Measurements from ENCODE around the gene COL6A3. TPM values are rescaled to one million over a fixed set of nuclear protein-coding genes. Genes with fewer than 3 reads are reported as not detected.

The COL6A3 gene
- polyA plus RNA-seq, 1 donor (not counting 4 experiments of a cell fraction or from before 2014, with no cell fraction given) = not detected

DNA sequence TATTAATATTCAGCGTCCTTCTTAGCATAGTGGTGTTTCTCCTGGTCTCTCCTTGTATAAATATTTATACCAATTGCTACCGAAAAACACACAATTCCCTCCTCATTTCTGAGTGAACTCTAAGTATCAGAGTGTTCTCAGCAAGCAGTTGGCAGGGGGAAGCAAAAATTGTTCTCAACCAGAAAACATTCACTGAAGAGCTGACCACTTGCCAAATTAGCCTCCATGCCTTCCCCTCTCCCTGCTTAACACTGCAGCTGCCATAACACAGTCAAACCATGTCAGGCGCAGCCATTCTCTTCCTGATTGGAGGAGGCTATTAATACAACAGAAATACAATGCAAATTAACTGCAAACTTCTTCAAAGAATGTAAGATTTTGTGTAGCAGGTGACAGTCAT lies 105.0 kb downstream of the COL6A3 start:
- no peak overlapping the region for H3K27ac ChIP-seq (ENCODE audit: control insufficient read depth, insufficient read depth, low read length)
- no peak overlapping the region for H2AFZ ChIP-seq (ENCODE audit: control insufficient read depth, low read length)
- no peaks in the 10 kb centered on the region for H4K20me1 ChIP-seq (ENCODE audit: control insufficient read depth, extremely low read depth, insufficient read depth, low read length)
- no peak overlapping the region for H3K4me3 ChIP-seq (ENCODE audit: control insufficient read depth in 2 of 3, extremely low read depth in 1 of 3, insufficient read depth in 2 of 3, low read depth in 1 of 3, low read length in 3 of 3)
- DNase-seq (ENCODE audit: low read depth, low spot score) = no peak
- TF ChIP-seq CTCF (optimal IDR thresholded peaks at IDR 0.05 in 1 of 3, IDR thresholded peaks at IDR 0.05 in 1 of 3, conservative IDR thresholded peaks at IDR 0.05 in 1 of 3; ENCODE audit: extremely low read depth in 1 of 3, insufficient read depth in 2 of 3, low read length in 3 of 3) (no peak), EZH2 (IDR thresholded peaks at IDR 0.05; ENCODE audit: low read length) (no peak)
- no peaks in the 10 kb centered on the region for H3K9me3 ChIP-seq (ENCODE audit: control insufficient read depth, low read depth, low read length)
- H3K4me2 ChIP-seq (ENCODE audit: control insufficient read depth, extremely low read depth, insufficient read depth, low read depth, low read length) = no peak overlapping the region
- H3K4me1 ChIP-seq (ENCODE audit: control insufficient read depth, extremely low read depth, insufficient read depth, low read length) = peaks cover 19% of the 10 kb centered on the region
- H3K79me2 ChIP-seq (ENCODE audit: control insufficient read depth, insufficient read depth, low read length) = no peaks in the 10 kb centered on the region
- H3K27me3 ChIP-seq (ENCODE audit: control insufficient read depth, extremely low read depth, insufficient read depth, low read length) = no peaks in the 10 kb centered on the region
- dilution Hi-C loops (cut with MboI; ENCODE audit: extremely low pct_ligation_motif_present, low sequenced_read_pairs) = no loop called here
- no peak for FAIRE-seq
- no peaks in the 10 kb centered on the region for H3K36me3 ChIP-seq (ENCODE audit: control insufficient read depth in 2 of 2, extremely low read depth in 1 of 2, insufficient read depth in 2 of 2, low read length in 2 of 2)
- no peaks in the 10 kb centered on the region for H3K9me1 ChIP-seq (ENCODE audit: control insufficient read depth, extremely low read depth, insufficient read depth, low read length)
- no peak overlapping the region for H3K9ac ChIP-seq (ENCODE audit: control insufficient read depth, extremely low read depth, insufficient read depth, low read length)

DNA sequence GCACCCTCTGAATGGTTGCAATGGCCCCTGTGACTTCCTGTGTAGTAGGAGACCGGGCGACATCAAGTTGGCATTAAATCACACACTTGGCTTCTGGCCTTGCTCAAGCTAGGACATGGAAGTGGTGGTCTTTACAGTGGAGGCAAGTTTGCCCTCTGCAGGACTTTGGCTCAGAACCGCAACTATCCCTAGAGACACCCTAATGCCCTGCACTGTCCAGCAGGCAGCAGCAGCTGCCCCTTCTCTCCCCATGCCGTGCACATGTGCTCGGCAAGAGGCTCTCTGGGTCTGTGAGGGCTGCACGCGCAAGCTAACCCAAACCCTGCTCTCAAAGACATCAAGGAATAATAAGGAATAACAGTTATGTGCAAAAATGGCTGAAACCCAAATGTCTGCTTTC lies 106.5 kb downstream of the COL6A3 start:
- no peaks in the 10 kb centered on the region for H3K27me3 ChIP-seq (ENCODE audit: control insufficient read depth, extremely low read depth, insufficient read depth, low read length)
- H3K27ac ChIP-seq (ENCODE audit: control insufficient read depth, insufficient read depth, low read length) = no peak overlapping the region
- H3K9me3 ChIP-seq (ENCODE audit: control insufficient read depth, low read depth, low read length) = no peaks in the 10 kb centered on the region
- no peak overlapping the region for H3K9ac ChIP-seq (ENCODE audit: control insufficient read depth, extremely low read depth, insufficient read depth, low read length)
- no peak for FAIRE-seq
- dilution Hi-C loops (cut with MboI; ENCODE audit: extremely low pct_ligation_motif_present, low sequenced_read_pairs) = no loop called here
- H3K79me2 ChIP-seq (ENCODE audit: control insufficient read depth, insufficient read depth, low read length) = no peaks in the 10 kb centered on the region
- no peaks in the 10 kb centered on the region for H3K9me1 ChIP-seq (ENCODE audit: control insufficient read depth, extremely low read depth, insufficient read depth, low read length)
- H3K4me1 ChIP-seq (ENCODE audit: control insufficient read depth, extremely low read depth, insufficient read depth, low read length) = peaks cover 19% of the 10 kb centered on the region
- H2AFZ ChIP-seq (ENCODE audit: control insufficient read depth, low read length) = no peak overlapping the region
- no peak for DNase-seq (ENCODE audit: low read depth, low spot score)
- no peaks in the 10 kb centered on the region for H3K36me3 ChIP-seq (ENCODE audit: control insufficient read depth in 2 of 2, extremely low read depth in 1 of 2, insufficient read depth in 2 of 2, low read length in 2 of 2)
- no peak for TF ChIP-seq EZH2 (IDR thresholded peaks at IDR 0.05; ENCODE audit: low read length)
- no peak for TF ChIP-seq CTCF (optimal IDR thresholded peaks at IDR 0.05 in 1 of 3, IDR thresholded peaks at IDR 0.05 in 1 of 3, conservative IDR thresholded peaks at IDR 0.05 in 1 of 3; ENCODE audit: extremely low read depth in 1 of 3, insufficient read depth in 2 of 3, low read length in 3 of 3)
- H3K4me3 ChIP-seq (ENCODE audit: control insufficient read depth in 2 of 3, extremely low read depth in 1 of 3, insufficient read depth in 2 of 3, low read depth in 1 of 3, low read length in 3 of 3) = no peak overlapping the region
- H4K20me1 ChIP-seq (ENCODE audit: control insufficient read depth, extremely low read depth, insufficient read depth, low read length) = no peaks in the 10 kb centered on the region
- no peak overlapping the region for H3K4me2 ChIP-seq (ENCODE audit: control insufficient read depth, extremely low read depth, insufficient read depth, low read depth, low read length)
